Measurements from ENCODE around the gene RBFOX2. TPM values are rescaled to one million over a fixed set of nuclear protein-coding genes. Genes with fewer than 3 reads are reported as not detected.

The RBFOX2 gene
- total RNA-seq, 1 donor from 2014 or later = 147 TPM

- Mint-ChIP-seq H3K4me1 (ENCODE audit: low read depth) (peaks cover 57% of the 10 kb centered on the region), H3K27ac (ENCODE audit: unreplicated experiment) (no peak overlapping the region)
These were observed 44.1 kb downstream of the RBFOX2 start for GRCh38 chr22:35984183-35985175.

DNA sequence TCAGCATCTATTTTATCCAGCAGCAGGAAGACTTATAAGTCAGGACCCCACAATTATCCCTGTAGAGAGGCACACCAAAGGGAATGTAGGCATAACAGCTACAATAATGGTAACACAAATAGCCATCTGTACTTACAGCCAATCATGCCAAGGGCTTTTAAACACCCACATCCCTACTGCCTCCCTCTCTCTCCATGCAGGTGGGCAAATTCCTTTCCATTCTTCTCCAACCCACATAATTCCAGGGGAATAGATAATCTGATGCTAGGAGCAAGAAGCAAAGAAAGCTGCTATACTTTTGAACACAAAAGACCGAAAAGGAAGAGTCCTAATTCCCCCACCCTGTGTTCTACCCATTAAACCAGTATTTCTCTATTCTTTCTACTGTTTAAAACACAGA is 46.7 kb downstream of the RBFOX2 start:
- no peak for TF ChIP-seq CTCF (IDR thresholded peaks at IDR 0.05)
- Mint-ChIP-seq H3K9me3 (ENCODE audit: low read depth) (no peaks in the 10 kb centered on the region), H3K4me1 (ENCODE audit: low read depth) (peaks cover 68% of the 10 kb centered on the region), H3K27me3 (ENCODE audit: low read depth) (no peaks in the 10 kb centered on the region), H3K27ac (ENCODE audit: unreplicated experiment) (no peak overlapping the region), H3K36me3 (ENCODE audit: low read depth) (no peaks in the 10 kb centered on the region), H3K4me3 (ENCODE audit: unreplicated experiment) (no peak overlapping the region)
- no peak for DNase-seq (ENCODE audit: low spot score)

More at GRCh38 chr22:35984183-35985175, 44.1 kb downstream of the RBFOX2 start:
- no peak overlapping the region for H3K4me3 Mint-ChIP-seq (ENCODE audit: unreplicated experiment)
- H3K27me3 Mint-ChIP-seq (ENCODE audit: low read depth) = no peaks in the 10 kb centered on the region
- no peaks in the 10 kb centered on the region for H3K36me3 Mint-ChIP-seq (ENCODE audit: low read depth)
- no peak for TF ChIP-seq CTCF (IDR thresholded peaks at IDR 0.05)
- H3K9me3 Mint-ChIP-seq (ENCODE audit: low read depth) = no peaks in the 10 kb centered on the region
- no peak for DNase-seq (ENCODE audit: low spot score)

- Mint-ChIP-seq H3K4me3 (ENCODE audit: unreplicated experiment) (no peak overlapping the region), H3K27ac (ENCODE audit: unreplicated experiment) (no peak overlapping the region), H3K9me3 (ENCODE audit: low read depth) (no peaks in the 10 kb centered on the region), H3K36me3 (ENCODE audit: low read depth) (no peaks in the 10 kb centered on the region), H3K4me1 (ENCODE audit: low read depth) (peaks cover 61% of the 10 kb centered on the region), H3K27me3 (ENCODE audit: low read depth) (no peaks in the 10 kb centered on the region)
- DNase-seq (ENCODE audit: low spot score) = no peak
- TF ChIP-seq CTCF (IDR thresholded peaks at IDR 0.05) = no peak
These were observed 49.7 kb downstream of the RBFOX2 start for GRCh38 chr22:35978889-35979288.

DNA sequence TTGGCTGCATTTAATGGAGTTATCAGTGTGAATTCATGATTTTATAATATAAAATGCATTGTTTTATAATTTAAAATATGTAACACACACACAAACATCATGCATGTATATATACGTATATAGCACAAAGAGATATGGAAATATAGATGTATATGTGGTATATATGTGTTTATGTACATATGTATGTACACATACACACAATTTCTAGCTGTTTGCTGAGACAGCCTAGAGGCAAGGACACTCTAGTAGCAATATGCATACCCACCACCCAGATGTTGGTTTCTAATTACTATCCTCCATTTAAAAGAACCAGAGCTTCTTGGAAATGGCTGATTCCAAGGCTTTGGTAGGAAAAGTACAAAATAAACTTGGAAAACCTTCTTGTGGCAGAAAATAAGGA is 50.4 kb downstream of the RBFOX2 start:
- Mint-ChIP-seq H3K36me3 (ENCODE audit: low read depth) (no peaks in the 10 kb centered on the region), H3K27ac (ENCODE audit: unreplicated experiment) (no peak overlapping the region), H3K9me3 (ENCODE audit: low read depth) (no peaks in the 10 kb centered on the region), H3K4me3 (ENCODE audit: unreplicated experiment) (no peak overlapping the region), H3K4me1 (ENCODE audit: low read depth) (peaks cover 65% of the 10 kb centered on the region), H3K27me3 (ENCODE audit: low read depth) (no peaks in the 10 kb centered on the region)
- no peak for TF ChIP-seq CTCF (IDR thresholded peaks at IDR 0.05)
- no peak for DNase-seq (ENCODE audit: low spot score)

- Mint-ChIP-seq H3K4me1 (ENCODE audit: low read depth) (peaks cover 66% of the 10 kb centered on the region), H3K27ac (ENCODE audit: unreplicated experiment) (peak overlapping the region; percentile 65), H3K9me3 (ENCODE audit: low read depth) (no peaks in the 10 kb centered on the region), H3K4me3 (ENCODE audit: unreplicated experiment) (peak overlapping the region; percentile 2), H3K27me3 (ENCODE audit: low read depth) (no peaks in the 10 kb centered on the region), H3K36me3 (ENCODE audit: low read depth) (no peaks in the 10 kb centered on the region)
- TF ChIP-seq CTCF (IDR thresholded peaks at IDR 0.05) = no peak
- no peak for DNase-seq (ENCODE audit: low spot score)
These were observed 51.5 kb downstream of the RBFOX2 start for GRCh38 chr22:35977136-35977535.

Measured in chondrocyte (in vitro differentiated cells).